ENCODE results near the gene LMX1B.

DNA sequence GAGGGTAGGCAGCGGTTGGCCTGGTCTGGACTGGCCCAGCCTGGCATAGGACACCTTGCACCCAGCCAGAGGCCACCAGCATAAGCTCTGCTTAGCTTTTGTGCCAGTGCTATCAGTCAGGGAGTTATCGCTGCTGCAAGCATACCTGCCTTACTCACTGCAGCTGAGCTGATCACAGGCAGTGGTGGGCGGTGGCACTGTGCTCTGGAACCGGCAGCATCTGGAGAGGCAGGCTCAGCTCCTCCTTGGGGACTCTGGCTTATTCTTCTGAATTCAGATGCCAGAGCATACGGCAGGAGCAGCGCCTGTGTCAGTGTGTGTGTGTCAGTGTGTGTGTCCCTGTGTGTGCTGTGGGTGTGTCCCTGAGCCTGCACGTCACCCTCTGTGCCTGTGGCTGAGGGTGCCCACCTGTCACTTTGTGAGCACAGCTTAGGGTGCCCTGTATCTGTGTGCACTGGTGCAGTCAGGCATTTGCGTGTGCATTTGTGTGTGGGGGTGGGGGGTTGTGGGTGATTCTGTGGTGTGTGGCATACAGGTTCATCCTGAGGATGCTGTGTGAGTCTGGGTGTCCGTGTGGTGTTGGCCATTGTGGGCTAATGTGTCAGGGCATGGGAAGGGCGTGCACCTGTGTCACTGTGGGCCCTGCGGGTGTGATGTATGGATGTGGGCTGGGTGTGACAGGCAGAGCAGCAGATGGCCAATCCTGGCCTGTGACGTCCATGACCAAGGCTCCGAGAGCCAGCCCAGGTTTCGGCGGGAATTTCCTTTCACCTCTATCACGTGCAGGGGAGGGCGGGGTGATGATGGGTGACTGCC is 23.5 kb downstream of the LMX1B start:
- TF ChIP-seq, protein P1, sequence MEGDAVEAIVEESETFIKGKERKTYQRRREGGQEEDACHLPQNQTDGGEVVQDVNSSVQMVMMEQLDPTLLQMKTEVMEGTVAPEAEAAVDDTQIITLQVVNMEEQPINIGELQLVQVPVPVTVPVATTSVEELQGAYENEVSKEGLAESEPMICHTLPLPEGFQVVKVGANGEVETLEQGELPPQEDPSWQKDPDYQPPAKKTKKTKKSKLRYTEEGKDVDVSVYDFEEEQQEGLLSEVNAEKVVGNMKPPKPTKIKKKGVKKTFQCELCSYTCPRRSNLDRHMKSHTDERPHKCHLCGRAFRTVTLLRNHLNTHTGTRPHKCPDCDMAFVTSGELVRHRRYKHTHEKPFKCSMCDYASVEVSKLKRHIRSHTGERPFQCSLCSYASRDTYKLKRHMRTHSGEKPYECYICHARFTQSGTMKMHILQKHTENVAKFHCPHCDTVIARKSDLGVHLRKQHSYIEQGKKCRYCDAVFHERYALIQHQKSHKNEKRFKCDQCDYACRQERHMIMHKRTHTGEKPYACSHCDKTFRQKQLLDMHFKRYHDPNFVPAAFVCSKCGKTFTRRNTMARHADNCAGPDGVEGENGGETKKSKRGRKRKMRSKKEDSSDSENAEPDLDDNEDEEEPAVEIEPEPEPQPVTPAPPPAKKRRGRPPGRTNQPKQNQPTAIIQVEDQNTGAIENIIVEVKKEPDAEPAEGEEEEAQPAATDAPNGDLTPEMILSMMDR (IDR thresholded peaks at IDR 0.05) = no peak
- no peak for TF ChIP-seq POLR2A (IDR thresholded peaks at IDR 0.05)
